HG02678 (cell line): ENCODE measurements around the gene FARP2.
"Not testable (repeated sequence)": the region's sequence is repeated elsewhere in the genome, so short reads cannot be mapped to it uniquely, and the experiment has no call there.

ENCODE experiments used
- ATAC-seq: cut with Tn5 transposase; IDR thresholded peaks from one replicate; pipeline ENCODE4 v1.9.1; 2021; ENCODE audit warnings: mild to moderate bottlenecking, moderate library complexity; ENCODE audit not compliant: unreplicated experiment

Gene FARP2

DNA sequence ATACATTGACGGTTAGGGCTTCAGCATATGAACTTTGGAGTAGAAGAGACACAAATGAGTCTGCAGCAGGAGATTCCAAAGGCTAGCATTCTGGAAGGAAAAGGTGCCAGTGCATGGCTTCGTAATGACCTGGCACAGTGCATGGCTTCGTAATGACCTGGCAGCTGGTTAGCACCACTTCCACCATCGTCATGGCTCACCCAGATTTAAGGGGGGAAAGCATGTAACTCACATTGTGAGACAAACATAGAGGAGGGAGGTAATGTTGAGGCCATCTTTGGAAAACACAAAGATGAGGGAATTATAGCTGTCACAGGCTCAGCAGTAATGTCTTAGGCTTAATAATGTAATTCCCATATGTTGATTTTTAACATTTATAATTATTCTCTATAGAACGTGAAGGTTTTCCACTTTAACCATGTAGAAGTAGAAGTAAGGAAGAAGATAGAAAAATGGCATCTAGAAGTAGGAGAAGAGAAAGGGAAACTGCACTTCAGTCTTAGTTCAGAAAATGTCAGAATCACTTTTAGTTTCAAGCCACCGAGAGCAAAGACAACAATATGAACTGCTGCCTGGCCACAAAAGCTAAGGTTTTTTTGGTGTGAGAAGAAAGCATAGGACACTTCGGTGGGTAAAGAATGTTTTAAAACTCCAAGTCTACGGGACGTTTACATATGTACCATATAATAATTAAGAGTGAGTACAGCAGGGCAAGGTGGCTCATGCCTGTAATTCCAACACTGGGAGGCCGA is 159.1 kb downstream of the FARP2 start:
- peak; percentile 66 for ATAC-seq

- no peak for ATAC-seq
Observed at GRCh38 chr2:241516520-241516965, 160.5 kb downstream of the FARP2 start.

DNA sequence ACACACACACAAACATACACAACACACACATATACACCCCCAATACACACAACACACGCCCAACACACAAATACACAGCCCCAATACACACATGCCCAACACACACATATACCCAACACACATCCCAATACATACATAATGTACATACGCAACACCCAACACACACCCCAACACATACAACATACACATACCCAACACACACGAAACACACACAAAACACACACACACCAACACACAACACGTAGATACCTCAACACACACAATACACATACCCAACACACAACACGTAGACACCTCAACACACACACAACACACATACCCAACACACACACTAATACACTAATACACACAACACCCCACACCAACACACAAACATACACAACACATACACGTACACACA is 161.2 kb downstream of the FARP2 start:
- no peak for ATAC-seq

DNA sequence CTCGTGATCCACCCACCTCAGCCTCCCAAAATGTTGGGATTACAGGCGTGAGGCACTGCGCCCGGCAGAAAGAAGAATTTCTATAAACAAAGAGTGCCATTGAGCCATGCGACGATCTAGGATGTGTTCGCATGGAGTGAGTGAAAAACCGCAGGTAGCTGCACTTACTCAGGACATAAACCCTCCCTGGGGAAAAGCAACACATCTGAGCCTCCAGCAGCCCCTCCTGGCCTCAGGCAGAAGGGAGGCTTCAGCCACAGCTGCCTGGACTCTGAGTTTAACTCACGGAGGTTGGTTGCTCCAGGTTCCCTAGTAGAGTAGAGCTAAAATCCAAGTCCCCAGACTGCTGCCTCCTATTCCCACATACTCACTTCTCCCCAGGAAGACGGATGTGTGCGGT is 163.6 kb downstream of the FARP2 start:
- ATAC-seq, result no peak

DNA sequence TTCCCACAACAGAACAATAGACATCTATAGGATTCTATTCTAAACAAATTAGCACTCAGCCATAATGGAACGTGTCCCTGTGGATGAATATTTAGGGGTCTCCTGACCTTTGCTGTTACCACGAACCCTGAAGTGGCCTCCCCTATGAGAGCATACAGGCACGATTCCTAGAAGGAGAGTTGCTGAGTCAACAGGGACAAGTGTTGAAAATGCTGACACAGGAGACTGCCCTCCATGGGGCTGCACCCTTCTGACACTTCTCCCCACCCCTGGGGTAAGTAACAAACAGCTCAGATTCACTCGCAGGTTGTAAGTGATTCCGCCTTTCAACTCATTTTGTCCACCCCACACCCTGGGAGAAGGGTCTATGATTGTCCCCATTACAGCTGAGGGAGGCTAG is 166.4 kb downstream of the FARP2 start:
- ATAC-seq, result no peak

GRCh38 chr2:241525818-241526780 is 170.0 kb downstream of the FARP2 start:
- ATAC-seq, result not testable (repeated sequence)

DNA sequence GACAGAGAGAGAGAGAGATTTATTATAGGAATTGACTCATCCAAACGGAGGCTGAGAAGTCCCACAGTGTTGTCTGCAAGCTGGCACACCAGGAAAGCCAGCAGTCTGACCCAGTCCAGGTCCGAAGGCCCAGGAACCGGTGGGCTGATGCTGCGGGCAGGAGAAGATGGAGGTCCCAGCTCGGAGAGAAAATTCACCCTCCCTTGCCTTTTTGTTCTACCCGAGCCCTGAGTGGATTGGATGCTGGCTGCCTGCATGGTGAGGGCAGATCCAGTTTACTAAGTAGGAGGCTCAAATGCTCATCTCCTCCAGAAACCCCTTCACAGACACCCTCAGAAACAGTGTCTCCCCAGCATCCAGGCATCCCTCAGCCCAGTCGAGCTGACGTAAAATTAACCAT is 174.5 kb downstream of the FARP2 start:
- no peak for ATAC-seq

- no peak for ATAC-seq
Observed at GRCh38 chr2:241531161-241531722, 175.2 kb downstream of the FARP2 start.

GRCh38 chr2:241532168-241532567 is 176.1 kb downstream of the FARP2 start:
- ATAC-seq, result no peak

GRCh38 chr2:241532733-241533601 is 176.9 kb downstream of the FARP2 start:
- ATAC-seq, result no peak

DNA sequence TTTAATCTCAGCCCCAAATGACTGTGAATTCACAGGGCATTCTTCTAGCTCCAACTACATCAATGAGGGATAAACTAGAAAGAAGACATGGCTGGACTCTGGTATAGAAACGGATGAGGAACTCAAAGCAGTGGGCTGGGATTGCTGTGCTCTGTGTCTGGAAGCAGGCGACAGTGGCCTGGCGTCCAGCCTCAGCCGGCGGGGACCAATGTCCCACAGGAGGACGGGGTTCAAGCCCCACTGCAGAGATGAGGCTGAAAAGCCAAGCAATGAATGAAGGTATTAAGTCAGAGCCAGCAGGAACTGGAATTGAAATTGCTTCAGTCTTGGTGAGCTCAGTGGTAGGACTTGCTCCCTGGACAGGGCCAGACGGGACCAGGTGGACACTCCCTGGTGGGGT is 178.2 kb downstream of the FARP2 start:
- ATAC-seq, result no peak

DNA sequence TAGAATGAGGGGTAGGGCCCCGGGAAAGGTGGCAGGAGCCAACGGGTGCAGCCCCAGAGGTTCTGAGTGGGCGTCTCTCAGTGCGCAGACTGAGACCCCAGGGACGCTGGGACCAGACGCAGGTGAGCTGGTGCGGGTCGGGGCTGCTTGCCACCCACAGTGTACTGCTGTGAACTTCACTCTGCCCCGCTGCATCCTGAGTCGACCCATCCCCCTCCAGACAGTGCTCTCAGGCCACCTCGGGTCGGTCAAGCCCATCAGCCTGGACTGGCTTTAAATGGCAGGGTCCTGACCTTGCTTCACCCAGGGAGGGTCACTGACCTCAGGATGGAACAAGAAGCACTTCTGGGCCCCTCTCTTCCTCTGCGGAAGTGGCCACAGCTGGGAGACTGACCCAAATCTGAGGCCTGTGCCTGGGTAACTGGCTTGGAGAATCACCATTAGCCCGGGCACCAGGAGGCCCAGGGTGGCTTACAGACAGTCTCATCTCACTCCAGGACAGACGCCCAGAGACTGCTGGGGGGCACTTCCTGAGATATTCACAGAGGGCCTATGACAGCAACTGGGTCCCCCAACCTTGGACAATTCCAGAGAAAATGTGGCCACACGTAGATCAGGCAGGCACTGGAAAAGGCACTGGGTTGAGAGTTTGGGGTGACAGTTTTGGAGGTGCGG is 178.8 kb downstream of the FARP2 start:
- no peak for ATAC-seq

- ATAC-seq, result no peak
Observed at GRCh38 chr2:241535871-241536655, 180.0 kb downstream of the FARP2 start.

DNA sequence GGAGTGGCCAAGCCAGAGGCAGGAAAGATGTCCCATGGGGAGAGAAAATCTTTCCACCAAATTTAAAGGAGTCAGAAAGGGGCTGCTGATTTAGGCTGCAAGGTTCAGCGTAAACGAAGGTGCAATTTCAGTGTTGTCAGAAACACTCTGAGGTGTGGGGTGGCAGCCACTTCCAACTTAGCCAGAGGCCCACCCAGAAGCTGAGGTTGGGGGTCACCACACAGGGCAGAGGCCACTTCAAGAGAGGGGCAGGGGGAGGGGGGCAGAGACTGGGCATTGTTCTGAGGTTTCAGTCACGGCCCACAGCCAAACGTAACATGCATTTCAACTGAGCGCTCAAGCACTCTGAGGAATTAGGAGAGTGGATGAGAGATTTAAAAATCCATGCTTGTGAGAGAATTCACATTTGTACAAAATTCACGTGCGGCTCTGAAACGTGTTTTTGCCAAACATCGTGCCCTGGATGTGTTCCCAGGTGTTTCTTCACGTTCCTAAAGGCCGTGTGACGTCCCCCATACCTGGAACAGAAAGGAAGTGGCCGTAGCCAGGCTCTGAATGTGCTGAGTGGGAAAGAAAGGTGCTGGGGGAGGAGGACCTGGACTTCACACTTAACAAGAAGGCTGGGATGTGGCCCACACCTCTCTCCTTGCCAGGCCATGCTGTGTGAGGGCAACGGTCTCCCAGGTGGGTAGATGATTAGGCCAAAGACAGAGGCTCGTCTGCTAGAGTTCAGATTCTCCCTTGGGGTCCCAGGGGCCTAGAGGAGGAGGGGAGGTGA is 182.9 kb downstream of the FARP2 start:
- ATAC-seq, result no peak

DNA sequence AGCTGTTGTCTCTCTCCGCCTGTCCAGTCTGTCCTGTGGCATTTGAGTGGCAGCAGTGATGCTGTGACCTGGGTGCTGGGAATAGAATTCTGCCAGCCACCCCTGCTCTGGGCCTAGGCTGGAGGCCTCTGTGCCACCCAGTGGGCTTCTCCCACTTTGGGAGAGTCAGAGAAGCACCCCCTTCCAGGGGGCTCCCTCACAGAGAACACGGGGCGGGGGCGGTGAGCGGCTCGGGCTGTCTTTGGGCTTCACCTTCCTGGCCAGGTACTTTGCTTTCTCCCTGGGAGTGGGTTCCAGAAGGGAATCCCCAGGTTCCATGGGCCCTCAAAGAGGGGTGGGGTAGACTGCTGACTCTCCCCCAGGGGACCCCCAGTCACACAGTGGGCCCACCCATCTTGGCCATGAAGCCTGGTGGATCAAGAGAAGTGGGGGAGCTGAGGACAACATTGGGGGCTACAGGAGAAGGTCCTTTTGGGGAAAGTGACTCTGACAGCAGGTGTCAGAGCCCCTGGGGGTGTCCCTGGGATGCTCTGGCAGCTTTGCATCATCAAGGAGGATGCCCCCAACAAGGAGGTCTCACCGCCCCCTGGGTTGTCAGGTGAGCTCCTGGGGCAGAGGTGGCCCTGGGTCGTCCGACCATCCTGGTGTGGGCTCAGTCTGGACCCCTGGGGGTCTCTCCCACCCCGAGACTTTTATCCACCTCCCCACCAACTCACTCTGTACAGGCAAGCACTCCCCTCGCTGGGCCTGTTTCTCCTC is 183.7 kb downstream of the FARP2 start:
- ATAC-seq, result no peak

DNA sequence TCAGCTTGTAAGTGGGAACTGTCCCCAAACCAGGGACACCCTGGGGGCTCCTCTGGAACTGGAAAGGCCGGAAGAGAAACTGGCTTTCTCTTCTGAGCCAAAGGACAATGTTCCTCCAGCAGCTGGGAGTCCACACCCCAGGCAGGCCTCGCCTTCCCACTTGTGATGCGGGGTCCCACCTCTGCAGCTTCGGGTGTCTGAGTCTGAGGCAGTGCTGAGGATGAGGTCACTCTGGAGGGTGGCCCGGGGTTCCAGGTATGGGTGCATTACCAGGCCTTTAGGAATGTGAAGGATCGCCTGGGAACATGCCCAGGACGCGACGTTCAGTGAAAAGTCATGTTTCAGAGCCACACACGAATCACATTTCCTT is 184.3 kb downstream of the FARP2 start:
- no peak for ATAC-seq

DNA sequence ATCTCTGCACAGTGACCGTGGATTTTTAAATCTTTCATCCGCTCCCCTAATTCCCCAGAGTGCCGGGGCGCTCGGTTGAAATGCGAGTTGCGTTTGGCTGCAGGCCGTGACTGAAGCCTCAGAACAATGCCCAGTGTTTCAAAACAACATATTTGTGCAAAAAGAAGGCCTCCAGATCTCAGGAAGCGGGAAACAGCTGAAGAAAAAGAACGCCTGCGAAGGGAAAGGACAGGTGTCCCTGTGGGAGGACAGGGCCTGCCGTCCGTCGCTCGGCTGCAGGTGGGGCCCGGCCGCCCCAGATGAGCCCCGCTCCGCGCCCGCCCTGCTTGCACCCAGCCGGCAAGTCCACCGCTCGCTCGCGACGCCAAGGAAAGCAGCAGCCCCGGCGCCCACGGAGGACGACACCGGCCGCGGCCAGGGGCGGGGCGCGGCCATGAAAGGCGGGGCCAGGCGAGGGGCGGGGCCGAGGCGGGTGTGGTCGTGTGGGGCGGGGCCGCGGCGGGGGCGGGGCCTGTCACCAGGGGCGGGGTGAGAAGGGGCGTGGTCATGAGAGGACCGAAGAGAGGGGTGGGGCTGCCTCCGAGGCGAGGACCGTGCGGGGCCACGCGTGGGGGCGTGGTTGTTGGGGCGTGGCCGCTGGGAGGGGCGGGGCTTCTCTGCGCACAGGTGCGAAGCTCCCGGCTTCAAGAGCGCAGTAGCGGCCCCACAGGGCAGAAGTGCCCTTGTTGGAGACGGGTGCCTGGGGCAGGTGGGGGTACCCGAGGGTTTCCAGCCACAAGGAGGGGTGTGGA is 184.9 kb downstream of the FARP2 start:
- ATAC-seq, result no peak
